ENCODE data around the gene STN1. TPM values are rescaled to one million over a fixed set of nuclear protein-coding genes. Genes with fewer than 3 reads are reported as not detected.
A peak's percentile ranks its signal among the peaks of the same experiment; 100 is the strongest.

The STN1 gene
- total RNA-seq, 1 experiment from 2014 or later = 28.9 TPM

DNA sequence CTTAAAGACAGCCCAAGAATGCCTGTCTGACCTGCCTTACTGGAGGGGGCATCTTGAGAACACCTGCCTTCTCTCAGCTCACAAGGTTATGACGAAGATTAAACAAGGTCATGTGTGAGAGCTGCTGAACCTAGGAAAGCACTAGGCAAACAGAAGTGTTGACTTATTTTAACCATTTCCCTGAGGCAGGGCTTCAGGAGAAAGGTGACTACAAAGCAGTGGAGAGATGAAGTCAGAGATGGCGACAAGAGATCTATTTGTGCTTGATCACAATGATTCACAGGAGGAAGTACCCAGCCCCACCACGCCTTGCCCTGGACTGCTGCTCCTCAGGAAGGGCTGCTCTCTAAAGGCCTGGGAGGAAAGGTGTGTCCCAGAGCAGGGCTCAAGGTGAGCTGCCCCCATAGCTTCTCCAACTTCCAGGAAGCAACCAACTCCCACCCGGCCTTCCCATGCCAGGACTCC, 27.8 kb downstream of the STN1 start:
- H3K4me3 ChIP-seq (ENCODE audit: low read depth in 2 of 2, low read length in 2 of 2) = no peak overlapping the region
- no TSS peak for BruUV-seq (replicated peaks)
- in situ Hi-C loops (cut with HindIII; ENCODE audit: low pct_unique_long_range_greater_than_20kb, low sequenced_read_pairs) = no loop called here
- peak overlapping the region; percentile 46 for H3K27ac ChIP-seq (ENCODE audit: low read length)
- no peaks in the 10 kb centered on the region for H3K27me3 ChIP-seq (ENCODE audit: control insufficient read depth, insufficient read depth, low read length)
- H3K36me3 ChIP-seq (ENCODE audit: control insufficient read depth, insufficient read depth, low read length) = no peaks in the 10 kb centered on the region
- ChIA-PET CTCF (interaction anchor here (0.7 kb wide), 1 partner anchor 51 kb away, joined by 7 read pairs; no protein-coding TSS in a partner anchor), POLR2A (interaction anchor here (0.7 kb wide), 1 partner anchor 134 kb away, joined by 10 read pairs; no protein-coding TSS in a partner anchor)
- TF ChIP-seq CTCF (IDR thresholded peaks at IDR 0.05) (no peak), REST (IDR thresholded peaks at IDR 0.05; ENCODE audit: insufficient read depth in 1 of 2, low read depth in 2 of 2, low read length in 1 of 2) (no peak), TCF7L2 (IDR thresholded peaks at IDR 0.05; ENCODE audit: low read depth, low read length) (no peak), POLR2AphosphoS5 (IDR thresholded peaks at IDR 0.05; ENCODE audit: low read depth, low read length) (no peak), SIN3A (IDR thresholded peaks at IDR 0.05; ENCODE audit: borderline replicate concordance, insufficient read depth, low read depth, low read length) (no peak)
- peaks cover 18% of the 10 kb centered on the region for H3K4me1 ChIP-seq (ENCODE audit: control insufficient read depth, insufficient read depth, low read length)
- no peak for DNase-seq (ENCODE audit: low read depth, low spot score)
- intact Hi-C loops (cut with micrococcal nuclease; ENCODE audit: unreplicated experiment) = no loop called here
- no peaks in the 10 kb centered on the region for H3K9me3 ChIP-seq (ENCODE audit: control insufficient read depth, insufficient read depth, low read depth, low read length)
- peak; percentile 61; the same call in 1 of the 2 replicates for ATAC-seq

GRCh38 chr10:103889121-103889720, 28.8 kb downstream of the STN1 start:
- no peak for ATAC-seq
- ChIA-PET POLR2A (interaction anchor here (0.6 to 0.7 kb wide), 2 partner anchors 50 to 133 kb away, joined by 4 to 10 read pairs; no protein-coding TSS in a partner anchor), CTCF (interaction anchor here (0.6 to 0.7 kb wide), 5 partner anchors 10 to 360 kb away, joined by 4 to 7 read pairs (median 5); no protein-coding TSS in a partner anchor)
- TF ChIP-seq SIN3A (IDR thresholded peaks at IDR 0.05; ENCODE audit: borderline replicate concordance, insufficient read depth, low read depth, low read length) (no peak), POLR2AphosphoS5 (IDR thresholded peaks at IDR 0.05; ENCODE audit: low read depth, low read length) (no peak), TCF7L2 (IDR thresholded peaks at IDR 0.05; ENCODE audit: low read depth, low read length) (no peak), CTCF (IDR thresholded peaks at IDR 0.05) (no peak), REST (IDR thresholded peaks at IDR 0.05; ENCODE audit: insufficient read depth in 1 of 2, low read depth in 2 of 2, low read length in 1 of 2) (no peak)
- intact Hi-C loops (cut with micrococcal nuclease; ENCODE audit: unreplicated experiment) = loop anchor here (5.0 kb wide), 3 partner anchors 78 to 318 kb away; partner anchors contain the start of gene SLK
- Histone ChIP-seq H3K27me3 (ENCODE audit: control insufficient read depth, insufficient read depth, low read length) (no peaks in the 10 kb centered on the region), H3K27ac (ENCODE audit: low read length) (peak overlapping the region; percentile 17; the same call in 1 of the 2 replicates), H3K4me1 (ENCODE audit: control insufficient read depth, insufficient read depth, low read length) (peaks cover 10% of the 10 kb centered on the region), H3K36me3 (ENCODE audit: control insufficient read depth, insufficient read depth, low read length) (no peaks in the 10 kb centered on the region; the same call in 1 of the 2 replicates), H3K9me3 (ENCODE audit: control insufficient read depth, insufficient read depth, low read depth, low read length) (no peaks in the 10 kb centered on the region), H3K4me3 (ENCODE audit: low read depth in 2 of 2, low read length in 2 of 2) (no peak overlapping the region)
- BruUV-seq (replicated peaks) = no TSS peak
- DNase-seq (ENCODE audit: low read depth, low spot score) = no peak
- in situ Hi-C loops (cut with HindIII; ENCODE audit: low pct_unique_long_range_greater_than_20kb, low sequenced_read_pairs) = no loop called here
